DMS 273 (cell line): Measurements from ENCODE around the gene PRELP.
A peak's percentile ranks its signal among the peaks of the same experiment; 100 is the strongest.

Source experiments
- DNase-seq: peaks from one replicate; lab custom pipeline; 2025; ENCODE audit not compliant: unreplicated experiment; lab: John Stamatoyannopoulos, UW

The PRELP gene

DNA sequence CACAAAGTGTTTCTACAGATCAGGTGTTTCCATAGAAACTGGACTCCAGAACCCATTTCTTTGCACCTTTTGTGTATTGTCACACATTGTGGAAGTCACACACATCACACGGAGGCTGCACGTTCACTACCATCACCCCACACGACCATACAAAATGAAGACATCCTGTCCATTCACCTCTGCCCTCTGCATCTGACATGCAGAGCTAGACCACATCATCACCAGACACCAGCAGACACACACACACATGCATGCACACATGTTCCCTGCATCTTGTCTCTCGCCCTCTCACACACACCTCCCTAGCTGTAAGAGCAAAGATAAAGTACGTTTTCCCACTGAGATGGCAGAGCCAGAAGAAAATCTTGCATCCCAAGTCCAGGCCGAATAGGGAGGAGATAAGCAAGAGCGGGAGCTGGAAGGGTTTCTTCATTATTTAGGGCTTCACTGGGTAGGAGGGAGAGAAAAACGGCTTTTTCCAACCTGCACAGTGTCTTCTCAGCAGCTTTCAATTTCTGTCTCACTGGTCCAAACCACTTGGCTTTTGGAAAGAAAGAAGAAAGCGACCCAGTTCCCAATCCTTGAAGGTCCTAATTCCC lies 709 bp downstream of the PRELP start:
- DNase-seq: no peak

DNA sequence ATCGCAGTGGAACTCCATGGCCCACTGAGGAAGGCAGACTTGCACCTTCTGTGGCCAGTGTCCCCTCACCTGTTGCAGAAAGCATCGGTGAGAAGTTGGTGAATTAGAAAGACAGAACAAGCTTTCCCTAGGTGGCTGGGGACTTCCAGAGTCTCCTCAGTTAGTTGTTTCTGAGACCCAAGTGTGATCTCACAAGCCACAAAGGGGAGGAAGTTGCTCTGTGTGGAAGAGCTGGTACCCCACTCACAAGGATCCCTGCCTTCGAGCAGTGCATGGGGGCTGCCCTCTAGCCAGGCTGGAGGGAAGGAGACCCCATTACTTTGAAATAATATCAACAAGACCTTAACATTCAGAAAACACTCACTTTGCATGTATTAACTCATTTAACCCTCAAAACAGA lies 2.1 kb downstream of the PRELP start:
- DNase-seq: no peak

DNA sequence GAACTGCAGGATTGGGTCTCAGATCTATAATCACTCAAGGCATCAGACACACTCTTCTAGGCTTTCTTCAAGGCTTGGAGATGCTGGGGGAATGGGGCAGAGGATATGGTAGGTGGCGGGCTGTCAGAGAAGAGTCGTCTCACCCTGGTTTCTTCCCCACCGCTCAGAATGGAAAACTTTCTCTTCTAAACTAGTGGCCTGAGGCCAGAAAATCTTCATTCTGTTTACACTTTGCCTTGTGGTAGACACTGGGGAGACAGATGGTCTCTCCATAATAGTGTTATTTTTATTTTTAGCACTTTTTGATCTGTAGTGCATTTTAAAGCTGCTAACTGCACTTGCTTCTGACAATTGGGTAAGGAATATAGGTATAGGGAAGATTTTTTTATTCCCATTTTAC lies 2.6 kb downstream of the PRELP start:
- DNase-seq: peak; percentile 66

DNA sequence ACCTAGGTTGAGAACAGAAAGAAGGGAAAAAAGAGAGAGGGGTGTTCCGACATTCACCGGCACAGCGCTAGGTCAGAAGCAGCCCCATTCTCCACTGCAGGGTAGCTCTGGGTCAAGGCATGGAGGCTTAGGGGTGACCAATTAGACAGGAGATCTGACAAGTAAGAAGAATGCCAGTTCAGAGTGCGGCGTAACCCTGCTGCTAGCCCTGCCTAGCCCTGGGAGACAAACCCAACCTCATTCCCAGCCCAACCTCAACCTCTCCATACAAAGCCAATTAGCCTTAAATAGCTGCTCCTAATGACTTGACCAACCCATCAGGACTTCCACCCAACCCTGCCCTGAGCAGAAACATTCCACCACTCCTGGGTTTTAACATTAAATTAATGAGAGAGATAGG lies 3.4 kb downstream of the PRELP start:
- DNase-seq: no peak

DNA sequence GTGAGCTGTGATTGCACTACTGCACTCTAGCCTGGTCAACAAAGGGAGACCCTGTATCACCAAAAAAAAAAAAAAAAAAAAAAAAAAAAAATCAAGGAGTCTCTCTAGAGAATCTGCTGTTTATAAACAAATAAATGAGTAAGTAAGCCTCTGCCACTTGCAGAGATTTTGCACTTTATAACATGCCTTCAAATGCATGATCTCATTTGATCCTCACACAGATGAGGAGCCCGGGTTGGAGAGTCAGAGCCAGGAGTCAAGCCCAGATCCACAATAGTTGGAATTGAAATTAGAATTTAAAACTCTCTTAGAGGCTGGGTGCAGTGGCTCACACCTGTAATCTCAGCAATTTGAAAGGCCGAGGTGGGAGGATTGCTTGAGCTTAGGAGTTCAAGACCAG lies 4.0 kb downstream of the PRELP start:
- no peak for DNase-seq

DNA sequence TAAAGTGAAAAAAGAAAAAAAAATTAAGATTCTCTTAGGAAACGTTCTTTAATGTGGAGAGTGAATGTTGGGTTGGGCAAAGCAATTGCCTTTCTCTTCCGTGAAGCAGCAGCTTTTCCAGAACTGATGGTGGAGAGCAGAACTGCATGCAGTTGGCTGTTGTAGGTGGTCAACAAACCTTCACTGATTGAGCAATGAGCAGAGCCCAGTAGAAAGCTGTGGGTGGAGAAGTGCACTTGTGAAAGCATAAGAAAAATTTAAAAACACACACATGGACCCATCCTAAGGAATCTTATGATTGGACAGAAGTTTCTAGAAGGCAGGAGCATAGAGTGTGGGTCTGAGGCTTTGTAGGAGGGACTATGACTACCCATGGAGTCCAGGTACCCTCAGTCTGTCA lies 4.5 kb downstream of the PRELP start:
- DNase-seq: peak; percentile 28

DNA sequence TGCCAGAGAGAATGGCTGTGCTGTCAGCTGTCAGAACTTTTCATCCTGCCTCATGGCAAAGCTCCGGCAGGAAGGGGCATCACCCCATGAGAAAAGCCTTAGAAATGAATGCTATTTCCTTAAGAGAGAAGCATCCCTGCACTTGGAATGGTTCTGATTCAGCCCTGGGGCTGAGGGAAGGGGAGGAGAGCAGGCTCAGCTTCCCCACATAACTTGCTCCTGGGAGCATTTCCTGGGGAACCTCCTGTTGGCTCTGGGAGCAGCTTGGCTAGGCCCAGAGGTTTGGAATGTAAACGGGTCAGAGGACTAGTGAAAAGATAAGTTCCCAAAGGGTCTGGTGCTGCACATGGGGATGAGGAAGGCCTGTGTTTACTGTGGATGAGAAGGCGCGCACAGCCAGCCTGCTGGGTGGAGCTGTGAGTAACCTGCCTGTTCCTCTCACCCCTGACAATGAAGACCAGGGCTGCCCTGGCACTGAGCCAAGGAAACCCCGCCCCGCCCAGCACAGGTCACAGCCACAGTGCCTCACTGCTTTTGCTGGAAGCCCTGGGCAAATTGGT lies 5.0 kb downstream of the PRELP start:
- DNase-seq: peak; percentile 86

DNA sequence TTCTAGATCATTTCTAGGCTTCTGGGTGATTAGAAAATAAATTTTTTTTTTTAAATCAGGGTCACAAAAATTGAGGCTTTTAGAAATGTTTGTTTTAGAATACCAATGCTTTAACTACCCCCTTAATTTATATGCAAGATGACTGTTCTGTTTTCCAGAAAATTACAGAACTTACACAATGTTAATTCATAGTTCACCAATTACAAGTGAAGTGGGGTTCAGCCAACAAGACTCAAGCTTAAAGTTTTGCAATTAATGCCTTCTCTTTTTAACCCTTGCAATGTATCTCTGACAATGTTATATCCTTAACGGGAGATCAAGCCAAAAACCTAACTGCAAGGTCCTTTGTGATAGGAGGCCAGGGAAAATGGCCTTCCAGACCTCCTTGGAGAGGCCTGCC lies 5.6 kb downstream of the PRELP start:
- DNase-seq: no peak

DNA sequence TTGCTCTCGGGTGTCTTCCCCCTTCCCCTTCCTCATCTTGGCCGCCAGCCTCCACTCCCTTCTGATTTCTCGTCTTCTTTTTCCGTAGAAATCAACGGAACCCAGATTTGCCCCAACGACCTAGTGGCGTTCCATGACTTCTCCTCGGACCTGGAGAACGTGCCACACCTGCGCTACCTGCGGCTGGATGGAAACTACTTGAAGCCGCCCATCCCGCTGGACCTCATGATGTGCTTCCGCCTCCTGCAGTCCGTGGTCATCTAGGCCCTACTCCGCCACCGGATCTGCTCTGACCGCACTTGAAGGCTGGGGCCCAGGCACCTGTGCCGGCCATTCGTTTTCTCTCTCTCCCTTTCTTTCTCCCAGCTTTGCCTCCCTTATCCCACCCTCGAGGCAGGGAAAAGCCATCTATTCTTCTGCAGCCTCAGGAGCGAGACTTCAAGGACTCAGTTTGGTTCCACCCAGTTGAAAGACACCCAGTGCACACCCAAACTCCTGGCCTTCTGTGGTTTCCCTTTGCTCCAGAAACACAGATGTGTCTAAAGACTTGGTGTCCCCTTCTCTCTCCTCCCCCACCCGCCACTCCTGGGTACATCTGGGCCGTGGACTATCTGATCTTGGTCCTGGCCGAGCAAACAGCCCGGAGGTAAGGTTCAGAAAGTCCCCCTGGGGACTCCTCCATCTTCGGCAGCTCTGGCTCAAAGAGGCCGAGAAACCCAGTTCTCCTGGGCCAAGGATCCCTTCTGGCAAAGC lies 11.2 kb downstream of the PRELP start:
- DNase-seq: no peak

DNA sequence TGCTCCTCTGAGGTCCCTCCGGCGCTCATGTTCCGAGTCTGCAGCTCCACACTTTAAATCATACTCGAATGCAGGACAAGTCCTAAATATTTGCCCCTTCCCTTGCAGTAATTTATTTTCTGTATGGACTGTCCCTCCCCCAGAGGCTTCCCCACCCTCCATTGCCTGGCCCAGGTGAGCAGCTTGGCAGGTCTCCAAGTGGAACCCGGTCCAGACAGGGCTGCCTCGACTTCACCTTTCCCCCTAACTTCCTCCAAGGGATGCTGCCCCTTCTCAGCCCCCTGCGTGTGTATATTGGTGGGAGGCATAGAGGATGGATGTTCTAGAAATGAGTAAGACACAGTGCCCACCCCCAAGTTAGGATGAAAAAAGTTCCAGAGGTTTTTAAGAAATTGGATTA lies 12.9 kb downstream of the PRELP start:
- DNase-seq: no peak

DNA sequence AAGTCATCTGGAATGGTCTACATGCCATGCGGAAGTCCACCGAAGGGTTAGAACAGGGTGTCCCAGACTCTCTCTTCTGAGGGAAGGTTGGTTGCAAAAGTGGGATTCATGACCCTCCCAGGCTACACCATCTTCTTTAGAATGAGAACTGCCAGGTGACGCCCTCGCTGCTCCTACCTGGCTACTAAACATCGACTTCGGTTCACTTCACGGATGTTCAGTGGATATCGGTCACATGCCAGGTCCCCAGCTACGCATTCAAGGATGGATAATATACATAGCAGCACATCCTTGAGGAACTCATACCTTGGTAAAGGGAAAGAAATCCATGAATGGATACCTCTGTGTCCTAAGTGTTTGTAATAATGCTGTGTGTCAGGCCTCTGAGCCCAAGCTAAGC lies 15.0 kb downstream of the PRELP start:
- no peak for DNase-seq

DNA sequence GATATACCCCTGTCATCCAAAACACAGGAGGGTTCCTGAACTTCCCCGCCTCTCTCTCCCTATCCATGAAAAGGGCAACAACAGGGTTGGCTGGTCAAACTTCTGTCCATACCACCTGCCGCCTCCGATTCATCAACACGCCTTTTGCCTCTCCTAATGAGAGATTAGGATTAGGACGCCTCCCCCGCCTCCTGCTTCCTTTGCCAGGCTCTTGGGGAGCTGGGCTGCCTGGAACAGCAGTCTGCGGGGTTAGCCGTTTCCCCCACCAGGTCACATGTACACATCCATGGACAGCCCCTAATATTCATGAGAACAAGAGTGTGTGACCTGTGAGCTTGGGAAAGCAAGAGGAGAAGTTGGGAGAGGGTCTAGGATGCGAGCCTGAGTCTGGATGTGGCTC lies 16.1 kb downstream of the PRELP start:
- peak; percentile 90 for DNase-seq

DNA sequence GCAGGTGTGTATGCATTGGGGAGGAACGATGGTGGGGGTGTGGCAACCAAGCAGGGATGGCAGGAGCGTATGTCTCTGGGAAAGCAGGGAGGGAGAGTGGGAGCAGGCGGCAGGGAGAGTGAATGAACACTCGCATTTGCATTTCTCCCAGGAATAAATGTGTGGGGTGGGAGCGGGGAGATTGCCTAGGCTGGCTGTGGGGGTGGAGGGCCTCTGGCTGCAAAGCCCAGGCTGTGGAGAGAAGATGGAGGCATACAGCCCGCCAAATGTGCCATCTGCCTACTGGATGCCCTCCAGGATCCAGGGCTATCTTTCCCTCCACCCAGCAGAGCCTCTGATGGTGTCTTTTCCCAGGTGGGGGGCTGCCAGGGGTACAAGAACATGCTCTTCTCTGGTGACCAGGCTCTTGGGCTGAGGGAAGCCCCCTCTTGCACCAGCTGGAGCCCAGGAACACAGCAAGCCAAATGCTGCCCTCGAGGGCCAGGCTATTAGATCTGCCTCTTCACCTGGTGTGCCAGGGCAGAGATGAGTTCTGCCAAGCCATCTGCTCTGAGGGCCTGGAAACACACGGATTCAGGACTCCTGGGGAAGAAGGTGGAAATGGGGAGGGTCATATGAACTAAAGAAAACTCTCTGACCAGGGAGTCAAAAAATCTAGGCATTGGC lies 16.6 kb downstream of the PRELP start:
- peak; percentile 97 for DNase-seq

DNA sequence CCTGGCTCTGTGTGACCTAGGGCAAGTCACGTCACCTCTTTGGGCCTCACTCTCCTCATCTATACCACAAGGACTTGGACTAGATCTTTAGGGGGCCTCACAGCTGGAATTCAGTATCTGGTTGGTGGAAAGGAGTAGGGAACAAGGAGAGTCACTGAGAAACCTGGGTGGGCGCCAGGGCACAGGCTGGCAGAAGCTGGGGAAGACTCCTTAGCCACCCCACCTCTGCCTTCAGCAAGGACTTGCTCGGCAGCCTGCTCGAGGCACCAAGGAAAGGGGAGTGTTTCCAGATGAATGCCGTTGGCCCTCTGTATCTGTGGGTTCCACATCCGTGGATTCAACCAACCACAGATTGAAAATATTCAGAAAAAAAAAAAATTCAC lies 17.1 kb downstream of the PRELP start:
- DNase-seq: peak; percentile 83

DNA sequence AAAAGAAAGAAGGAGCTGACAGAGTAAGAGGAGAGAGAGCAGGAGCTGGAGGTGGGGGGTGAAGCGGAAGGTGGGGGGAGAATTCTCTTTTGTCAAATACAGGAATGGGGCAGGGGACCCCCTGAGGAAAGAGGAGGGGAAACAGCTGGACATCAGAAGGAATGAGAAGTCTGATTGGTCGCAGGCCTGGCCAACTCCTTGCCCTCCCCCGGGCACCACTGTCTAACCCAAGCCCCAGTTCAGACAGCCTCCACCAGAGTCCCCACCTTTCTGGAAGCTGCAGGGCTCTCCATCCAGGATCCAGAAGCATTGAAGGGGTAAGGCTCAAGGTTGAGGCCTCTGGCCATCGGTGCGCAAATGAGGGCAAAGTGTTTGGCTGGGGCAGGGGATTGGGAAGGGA lies 18.3 kb downstream of the PRELP start, which contains the start of gene OPTC:
TSS of gene OPTC (plus strand) at position 253 of the 400 bp plus-strand sequence. CDS start 1,853 bp downstream, outside the sequence.
- DNase-seq: no peak

DNA sequence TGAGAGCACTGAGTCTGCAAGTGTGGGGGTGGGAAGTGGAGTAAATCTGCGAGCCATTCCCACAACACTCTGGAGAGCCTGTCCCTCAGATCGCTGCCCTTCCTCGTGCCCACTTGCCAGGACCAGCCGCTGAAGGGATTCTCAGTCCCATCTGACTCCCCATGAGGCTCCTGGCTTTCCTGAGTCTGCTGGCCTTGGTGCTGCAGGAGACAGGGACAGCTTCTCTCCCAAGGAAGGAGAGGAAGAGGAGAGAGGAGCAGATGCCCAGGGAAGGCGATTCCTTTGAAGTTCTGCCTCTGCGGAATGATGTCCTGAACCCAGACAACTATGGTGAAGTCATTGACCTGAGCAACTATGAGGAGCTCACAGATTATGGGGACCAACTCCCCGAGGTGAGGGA lies 20.2 kb downstream of the PRELP start:
- DNase-seq: no peak

DNA sequence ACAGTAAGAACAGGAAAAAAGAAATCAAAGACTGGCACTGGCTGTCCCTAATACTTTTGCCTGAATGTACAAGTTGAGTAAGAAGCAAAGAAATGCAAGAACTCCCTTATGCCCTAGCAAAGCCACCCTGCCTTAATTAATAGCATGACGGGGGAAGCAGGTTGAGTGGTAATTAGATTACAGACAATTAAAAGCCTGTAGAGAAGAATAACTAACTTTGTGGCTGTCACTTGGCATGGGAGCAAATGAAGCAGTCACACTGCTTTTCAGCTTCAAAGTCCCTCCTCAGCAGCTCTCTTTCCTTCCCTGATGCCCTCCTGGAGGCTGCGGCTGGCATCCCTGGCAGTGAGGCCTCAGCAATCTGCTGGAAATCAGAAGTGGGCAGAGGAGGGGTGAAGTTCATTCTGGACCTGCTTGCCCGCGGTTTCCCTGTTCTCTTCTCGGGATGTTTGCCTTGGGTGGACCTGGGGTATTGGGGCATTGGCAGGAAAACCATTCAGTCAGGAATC lies 21.7 kb downstream of the PRELP start:
- DNase-seq: no peak

DNA sequence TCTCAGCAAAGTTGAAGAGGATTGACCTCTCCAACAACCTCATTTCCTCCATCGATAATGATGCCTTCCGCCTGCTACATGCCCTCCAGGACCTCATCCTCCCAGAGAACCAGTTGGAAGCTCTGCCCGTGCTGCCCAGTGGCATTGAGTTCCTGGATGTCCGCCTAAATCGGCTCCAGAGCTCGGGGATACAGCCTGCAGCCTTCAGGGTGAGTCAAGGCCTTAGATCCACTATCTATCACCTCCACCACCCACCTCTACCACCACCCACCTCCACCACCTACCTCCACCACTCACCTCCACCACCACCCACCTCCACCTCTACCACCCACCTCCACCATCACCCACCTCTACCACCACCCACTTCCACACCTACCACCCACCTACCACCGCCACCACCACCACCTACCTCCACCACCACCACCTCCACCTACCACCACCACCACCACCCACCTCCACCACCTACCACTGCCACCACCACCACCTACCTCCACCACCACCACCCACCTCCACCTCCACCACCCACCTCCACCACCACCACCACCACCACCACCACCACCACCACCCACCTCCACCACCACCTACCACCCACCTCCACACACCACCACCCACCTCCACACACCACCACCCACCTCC lies 24.2 kb downstream of the PRELP start:
- DNase-seq: no peak

DNA sequence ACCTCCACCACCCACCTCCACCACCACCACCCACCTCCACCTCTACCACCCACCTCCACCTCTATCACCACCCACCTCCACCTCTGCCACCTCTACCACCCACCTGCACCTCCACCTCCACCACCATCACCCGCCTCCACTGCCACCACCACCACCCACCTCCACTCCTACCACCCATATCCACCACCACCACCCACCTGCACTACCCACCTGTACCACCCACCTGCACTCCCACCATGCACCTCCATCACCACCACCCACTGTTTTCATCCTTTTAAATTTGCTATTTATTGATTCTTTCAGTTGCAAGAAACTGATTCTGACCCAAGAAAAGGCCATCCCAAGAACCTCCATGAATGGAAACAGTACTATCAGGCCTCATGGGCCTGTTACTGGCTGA lies 24.7 kb downstream of the PRELP start:
- no peak for DNase-seq

DNA sequence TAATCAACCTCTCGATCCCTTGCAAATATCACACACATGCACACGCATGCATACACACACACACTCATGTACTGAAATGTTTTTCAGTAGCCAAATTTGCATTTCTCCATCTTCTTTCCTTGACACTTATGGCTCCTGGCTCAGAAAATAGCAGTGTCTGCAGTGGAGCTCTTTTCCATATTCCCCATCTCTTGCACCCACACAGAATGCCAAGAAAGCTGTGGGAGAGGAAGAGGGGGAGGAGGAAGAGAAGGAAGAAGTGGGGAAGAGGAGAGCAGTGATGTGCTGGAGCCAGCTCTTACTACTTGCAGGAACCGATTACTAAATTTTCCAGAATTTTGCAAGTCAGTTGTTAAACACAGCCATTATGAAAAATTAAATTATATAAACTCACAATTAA lies 28.2 kb downstream of the PRELP start:
- DNase-seq: no peak
